Neural cell (in vitro differentiated cells): Measurements from ENCODE around the gene PLCL1. TPM values are rescaled to one million over a fixed set of nuclear protein-coding genes. Genes with fewer than 3 reads are reported as not detected.

Source experiments
- H2AFZ ChIP-seq: fragments of 200-600, 300-800 bp; sonication (generic), shearing (Covaris generic); 2 replicates; pipeline ENCODE4 v1.6.0; 2014; ENCODE audit warnings: low read depth, mild to moderate bottlenecking, antibody characterized with exemption, low read length, moderate library complexity
- H3F3A ChIP-seq: fragments of 200-600 bp; shearing (Covaris generic); 2 replicates; pipeline ENCODE4 v1.6.1; 2016; ENCODE audit warnings: mild to moderate bottlenecking, moderate library complexity, mixed read lengths, antibody characterized with exemption, low read length; ENCODE audit not compliant: insufficient read depth, poor library complexity, severe bottlenecking
- H3K27ac ChIP-seq: fragments of 200-600, 300-800 bp; sonication (generic), shearing (Covaris generic); 2 replicates; pipeline ENCODE4 v1.5.1; 2014; ENCODE audit warnings: mild to moderate bottlenecking, low read length, moderate library complexity
- H3K27me3 ChIP-seq: fragments of 300-800, 200-600 bp; sonication (generic), shearing (Covaris generic); 2 replicates; pipeline ENCODE4 v1.6.0; 2014; ENCODE audit warnings: mild to moderate bottlenecking, low read depth, low read length, moderate library complexity; ENCODE audit not compliant: insufficient read depth
- H3K36me3 ChIP-seq: fragments of 300-800, 200-600 bp; sonication (generic), shearing (Covaris generic); 2 replicates; pipeline ENCODE4 v1.5.1; 2014; ENCODE audit warnings: mild to moderate bottlenecking, antibody characterized with exemption, low read length, moderate library complexity; ENCODE audit not compliant: insufficient read depth
- H3K4me2 ChIP-seq: fragments of 300-800, 200-600 bp; sonication (generic), shearing (Covaris generic); 2 replicates; pipeline ENCODE4 v1.6.0; 2014; ENCODE audit warnings: mild to moderate bottlenecking, low read length
- H3K4me3 ChIP-seq: fragments of 300-800, 200-600 bp; sonication (generic), shearing (Covaris generic); 2 replicates; pipeline ENCODE4 v1.5.1; 2014; ENCODE audit warnings: mild to moderate bottlenecking, low read length, moderate library complexity
- H3K79me2 ChIP-seq: fragments of 200-600 bp; shearing (Covaris generic); replicated peaks from 2 replicates; pipeline ENCODE4 v1.6.0; 2014; ENCODE audit warnings: mild to moderate bottlenecking, low read length, moderate library complexity; ENCODE audit not compliant: insufficient read depth
- H3K9ac ChIP-seq: fragments of 300-800, 200-600 bp; sonication (generic), shearing (Covaris generic); 2 replicates; pipeline ENCODE4 v1.6.1; 2016; ENCODE audit warnings: mild to moderate bottlenecking, low read length, mixed read lengths
- H3K9me2 ChIP-seq: fragments of 200-600 bp; shearing (Covaris generic); 2 replicates; pipeline ENCODE4 v1.6.1; 2016; ENCODE audit warnings: mild to moderate bottlenecking, low read length, mixed read lengths; ENCODE audit not compliant: insufficient read depth
- H3K9me3 ChIP-seq: fragments of 200-600, 300-800 bp; sonication (generic), shearing (Covaris generic); 2 replicates; pipeline ENCODE4 v1.6.1; 2016; ENCODE audit warnings: mild to moderate bottlenecking, mixed run types, low read length, moderate library complexity, mixed read lengths
- H4K20me1 ChIP-seq: fragments of 200-600 bp; shearing (Covaris generic); 2 replicates; pipeline ENCODE4 v1.6.1; 2016; ENCODE audit warnings: mild to moderate bottlenecking, mixed run types; ENCODE audit not compliant: insufficient read depth
- EP300 ChIP-seq: fragments of 450-650 bp; conservative IDR thresholded peaks from 2 replicates; pipeline ENCODE4 v1.6.1; 2014; ENCODE audit warnings: antibody characterized with exemption, mild to moderate bottlenecking, moderate library complexity; ENCODE audit not compliant: poor library complexity, severe bottlenecking
- EZH2 ChIP-seq: fragments of 200-600, 300-800 bp; shearing (Covaris generic), sonication (generic); IDR thresholded peaks from 2 replicates; pipeline ENCODE4 v1.6.1; 2014; ENCODE audit warnings: antibody characterized with exemption, low read length, borderline replicate concordance, mild to moderate bottlenecking; ENCODE audit not compliant: insufficient read depth, poor library complexity, severe bottlenecking
- MXI1 ChIP-seq: fragments of 450-650 bp; conservative IDR thresholded peaks from 2 replicates; pipeline ENCODE4 v1.6.1; 2014; ENCODE audit warnings: antibody characterized with exemption, mild to moderate bottlenecking; ENCODE audit not compliant: poor library complexity, severe bottlenecking
- POLR2AphosphoS5 ChIP-seq: IDR thresholded peaks from 2 replicates; pipeline ENCODE4 v1.6.1; 2012
- RAD21 ChIP-seq: fragments of 450-650 bp; conservative IDR thresholded peaks from 2 replicates; pipeline ENCODE4 v1.6.1; 2014; ENCODE audit warnings: antibody characterized with exemption, mild to moderate bottlenecking, moderate library complexity
- SMC3 ChIP-seq: fragments of 450-650 bp; conservative IDR thresholded peaks from 2 replicates; pipeline ENCODE4 v1.6.1; 2014; ENCODE audit warnings: antibody characterized with exemption, mild to moderate bottlenecking, moderate library complexity; ENCODE audit not compliant: poor library complexity
- TAF1 ChIP-seq: IDR thresholded peaks from 2 replicates; pipeline ENCODE4 v1.6.1; 2012; ENCODE audit warnings: low read depth
- polyA plus RNA-seq: library from polyadenylated mRNA; depleted of rRNA; stranded (reverse); fragments of >200 nt; gene quantifications from 2 replicates; pipeline ENCODE4 v1.2.3, GENCODE V29; 2014
- TF ChIP-seq, protein P1 (sequence below): fragments of 450-650 bp; IDR thresholded peaks from 2 replicates; pipeline ENCODE4 v1.5.1; 2014; ENCODE audit warnings: antibody characterized with exemption, mild to moderate bottlenecking, moderate library complexity; ENCODE audit not compliant: poor library complexity, severe bottlenecking
- TF ChIP-seq, protein P2 (sequence below): IDR thresholded peaks from 2 replicates; pipeline ENCODE4 v1.6.1; 2012; ENCODE audit warnings: borderline replicate concordance

The PLCL1 gene
- polyA plus RNA-seq, 1 donor from 2014 or later = 6.8 TPM

DNA sequence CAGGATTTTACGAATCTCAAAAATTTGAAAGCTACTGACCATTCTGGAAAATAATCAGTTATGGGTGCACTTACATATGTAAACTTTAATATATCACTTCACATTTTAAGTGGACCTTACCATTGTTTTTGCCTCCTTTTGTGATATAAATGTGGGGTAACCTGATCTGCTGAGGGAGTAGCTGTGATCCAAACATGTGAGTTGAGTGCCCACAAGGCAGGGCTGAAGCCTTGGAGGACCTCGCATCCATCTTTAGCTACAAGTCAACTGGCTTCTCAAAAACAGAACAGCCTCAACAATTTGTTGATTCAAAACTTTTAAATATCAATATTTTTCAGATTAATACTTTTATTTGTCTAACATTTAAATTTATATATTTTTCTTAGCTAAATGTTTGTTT is 178.2 kb downstream of the PLCL1 start:
- Histone ChIP-seq H3K27ac (no peak overlapping the region), H2AFZ (no peak overlapping the region)

DNA sequence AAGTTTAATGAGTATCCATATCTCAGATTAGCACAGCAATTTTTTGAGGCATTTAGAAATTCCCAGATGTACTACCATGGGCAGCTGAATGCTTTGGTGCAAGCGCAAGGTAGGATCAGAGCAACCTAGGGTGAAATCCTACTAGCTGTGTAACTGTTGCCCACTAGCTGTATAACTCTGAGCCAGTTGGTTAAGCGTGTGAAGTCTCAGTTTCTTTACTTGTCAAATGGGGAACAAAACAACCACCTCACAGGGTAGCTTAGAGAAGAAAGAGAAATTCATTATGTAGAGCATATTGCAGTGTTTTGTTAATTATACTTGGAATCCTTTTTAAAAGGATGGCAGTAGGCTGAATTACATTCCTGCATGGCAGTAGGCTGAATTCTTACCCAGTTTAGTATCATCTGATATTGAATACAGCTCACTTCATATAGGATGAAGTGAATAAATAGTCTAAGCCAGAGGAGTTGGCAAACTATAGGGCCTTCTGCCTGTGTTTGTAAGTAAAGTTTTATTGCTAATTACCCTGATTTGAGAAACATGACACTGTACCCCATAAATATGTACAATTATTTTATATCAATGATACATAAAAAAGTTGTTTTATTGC is 180.7 kb downstream of the PLCL1 start:
- H3K9me3 ChIP-seq = no peaks in the 10 kb centered on the region
- H3K9me2 ChIP-seq = no peaks in the 10 kb centered on the region
- no peaks in the 10 kb centered on the region for H3K79me2 ChIP-seq
- H3K27me3 ChIP-seq = no peaks in the 10 kb centered on the region
- no peaks in the 10 kb centered on the region for H4K20me1 ChIP-seq
- no peak overlapping the region for H3K4me2 ChIP-seq
- H2AFZ ChIP-seq = no peak overlapping the region
- no peak overlapping the region for H3K27ac ChIP-seq
- no peak overlapping the region for H3K4me3 ChIP-seq
- TF ChIP-seq, protein P1, sequence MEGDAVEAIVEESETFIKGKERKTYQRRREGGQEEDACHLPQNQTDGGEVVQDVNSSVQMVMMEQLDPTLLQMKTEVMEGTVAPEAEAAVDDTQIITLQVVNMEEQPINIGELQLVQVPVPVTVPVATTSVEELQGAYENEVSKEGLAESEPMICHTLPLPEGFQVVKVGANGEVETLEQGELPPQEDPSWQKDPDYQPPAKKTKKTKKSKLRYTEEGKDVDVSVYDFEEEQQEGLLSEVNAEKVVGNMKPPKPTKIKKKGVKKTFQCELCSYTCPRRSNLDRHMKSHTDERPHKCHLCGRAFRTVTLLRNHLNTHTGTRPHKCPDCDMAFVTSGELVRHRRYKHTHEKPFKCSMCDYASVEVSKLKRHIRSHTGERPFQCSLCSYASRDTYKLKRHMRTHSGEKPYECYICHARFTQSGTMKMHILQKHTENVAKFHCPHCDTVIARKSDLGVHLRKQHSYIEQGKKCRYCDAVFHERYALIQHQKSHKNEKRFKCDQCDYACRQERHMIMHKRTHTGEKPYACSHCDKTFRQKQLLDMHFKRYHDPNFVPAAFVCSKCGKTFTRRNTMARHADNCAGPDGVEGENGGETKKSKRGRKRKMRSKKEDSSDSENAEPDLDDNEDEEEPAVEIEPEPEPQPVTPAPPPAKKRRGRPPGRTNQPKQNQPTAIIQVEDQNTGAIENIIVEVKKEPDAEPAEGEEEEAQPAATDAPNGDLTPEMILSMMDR = no peak
- TF ChIP-seq SMC3 (no peak), RAD21 (no peak), TAF1 (no peak), POLR2AphosphoS5 (no peak), MXI1 (no peak), EZH2 (no peak), EP300 (no peak)
- TF ChIP-seq, protein P2, sequence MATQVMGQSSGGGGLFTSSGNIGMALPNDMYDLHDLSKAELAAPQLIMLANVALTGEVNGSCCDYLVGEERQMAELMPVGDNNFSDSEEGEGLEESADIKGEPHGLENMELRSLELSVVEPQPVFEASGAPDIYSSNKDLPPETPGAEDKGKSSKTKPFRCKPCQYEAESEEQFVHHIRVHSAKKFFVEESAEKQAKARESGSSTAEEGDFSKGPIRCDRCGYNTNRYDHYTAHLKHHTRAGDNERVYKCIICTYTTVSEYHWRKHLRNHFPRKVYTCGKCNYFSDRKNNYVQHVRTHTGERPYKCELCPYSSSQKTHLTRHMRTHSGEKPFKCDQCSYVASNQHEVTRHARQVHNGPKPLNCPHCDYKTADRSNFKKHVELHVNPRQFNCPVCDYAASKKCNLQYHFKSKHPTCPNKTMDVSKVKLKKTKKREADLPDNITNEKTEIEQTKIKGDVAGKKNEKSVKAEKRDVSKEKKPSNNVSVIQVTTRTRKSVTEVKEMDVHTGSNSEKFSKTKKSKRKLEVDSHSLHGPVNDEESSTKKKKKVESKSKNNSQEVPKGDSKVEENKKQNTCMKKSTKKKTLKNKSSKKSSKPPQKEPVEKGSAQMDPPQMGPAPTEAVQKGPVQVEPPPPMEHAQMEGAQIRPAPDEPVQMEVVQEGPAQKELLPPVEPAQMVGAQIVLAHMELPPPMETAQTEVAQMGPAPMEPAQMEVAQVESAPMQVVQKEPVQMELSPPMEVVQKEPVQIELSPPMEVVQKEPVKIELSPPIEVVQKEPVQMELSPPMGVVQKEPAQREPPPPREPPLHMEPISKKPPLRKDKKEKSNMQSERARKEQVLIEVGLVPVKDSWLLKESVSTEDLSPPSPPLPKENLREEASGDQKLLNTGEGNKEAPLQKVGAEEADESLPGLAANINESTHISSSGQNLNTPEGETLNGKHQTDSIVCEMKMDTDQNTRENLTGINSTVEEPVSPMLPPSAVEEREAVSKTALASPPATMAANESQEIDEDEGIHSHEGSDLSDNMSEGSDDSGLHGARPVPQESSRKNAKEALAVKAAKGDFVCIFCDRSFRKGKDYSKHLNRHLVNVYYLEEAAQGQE = no peak
- H3K36me3 ChIP-seq = no peaks in the 10 kb centered on the region
- H3F3A ChIP-seq = no peaks in the 10 kb centered on the region
- no peak overlapping the region for H3K9ac ChIP-seq

More for the DNA sequence above, 178.2 kb downstream of the PLCL1 start:
- Histone ChIP-seq H3K9me3 (no peaks in the 10 kb centered on the region), H3F3A (no peaks in the 10 kb centered on the region), H3K9ac (no peak overlapping the region), H3K9me2 (no peaks in the 10 kb centered on the region), H3K4me2 (no peak overlapping the region), H3K36me3 (no peaks in the 10 kb centered on the region), H3K79me2 (no peaks in the 10 kb centered on the region), H3K4me3 (no peak overlapping the region), H4K20me1 (no peaks in the 10 kb centered on the region), H3K27me3 (no peaks in the 10 kb centered on the region)
- TF ChIP-seq, protein P2 = no peak
- TF ChIP-seq SMC3 (no peak), EP300 (no peak), MXI1 (no peak), POLR2AphosphoS5 (no peak), RAD21 (no peak), EZH2 (no peak), TAF1 (no peak)
- TF ChIP-seq, protein P1 = no peak
